Measurements from ENCODE around the gene TMEM91.
A peak's percentile ranks its signal among the peaks of the same experiment; 100 is the strongest.
"Not testable (repeated sequence)": the region's sequence is repeated elsewhere in the genome, so short reads cannot be mapped to it uniquely, and the experiment has no call there.

TMEM91 gene

GRCh38 chr19:41353466-41354342 lies 22.6 kb upstream of the TMEM91 start, which contains the start of gene TGFB1:
Gene TGFB1, minus strand, starts transcription at chr19:41353922. Its CDS starts 878 bp downstream, at chr19:41353044.
- DNase-seq (ENCODE audit: low spot score) = peak; percentile 57

- no peak for DNase-seq (ENCODE audit: low spot score)
Observed at GRCh38 chr19:41354343-41354953, 21.9 kb upstream of the TMEM91 start.

DNA sequence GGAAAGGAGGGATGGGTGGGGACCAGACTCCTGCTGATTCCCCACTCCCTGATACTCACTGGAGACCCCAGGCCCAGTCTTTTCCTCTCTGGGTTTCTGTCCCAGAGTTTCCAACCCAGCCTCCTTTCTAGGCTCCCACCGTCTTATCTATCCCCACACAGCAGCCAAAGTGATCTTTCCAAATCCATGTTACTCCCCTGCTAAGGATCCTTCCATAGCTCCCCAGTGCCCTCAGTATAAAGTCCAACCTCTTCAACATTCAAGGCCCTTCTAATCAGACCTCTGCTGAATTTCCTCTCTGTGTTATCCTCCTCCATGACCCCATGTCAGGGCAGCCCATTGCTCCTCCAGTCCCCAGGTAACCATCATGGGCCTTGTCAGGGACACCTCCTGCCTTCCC lies 21.3 kb upstream of the TMEM91 start:
- DNase-seq (ENCODE audit: low spot score) = no peak

GRCh38 chr19:41355802-41356201 lies 20.5 kb upstream of the TMEM91 start:
- no peak for DNase-seq (ENCODE audit: low spot score)

- DNase-seq (ENCODE audit: low spot score) = no peak
Observed at GRCh38 chr19:41356984-41357739, 19.2 kb upstream of the TMEM91 start.

DNA sequence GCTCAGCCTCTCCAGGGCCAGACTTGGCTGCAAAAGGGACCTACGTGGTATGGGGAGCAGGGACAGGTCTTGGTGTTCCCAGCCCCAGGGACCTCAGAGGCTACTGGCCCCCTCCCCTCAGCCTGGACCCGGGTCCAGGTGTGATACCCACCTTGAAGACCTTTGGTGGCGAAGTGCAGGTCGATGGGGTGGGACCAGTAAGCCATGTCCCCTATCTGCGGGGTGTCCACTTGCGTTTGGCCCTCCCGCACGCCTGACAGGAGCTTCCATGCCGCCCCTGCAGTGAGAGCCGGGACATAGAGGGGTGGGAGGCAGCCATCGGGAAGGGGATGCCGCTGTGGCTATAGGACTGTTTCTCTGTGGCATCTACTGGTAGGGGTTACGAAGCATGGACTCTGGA lies 18.6 kb upstream of the TMEM91 start:
- DNase-seq (ENCODE audit: low spot score) = no peak

DNA sequence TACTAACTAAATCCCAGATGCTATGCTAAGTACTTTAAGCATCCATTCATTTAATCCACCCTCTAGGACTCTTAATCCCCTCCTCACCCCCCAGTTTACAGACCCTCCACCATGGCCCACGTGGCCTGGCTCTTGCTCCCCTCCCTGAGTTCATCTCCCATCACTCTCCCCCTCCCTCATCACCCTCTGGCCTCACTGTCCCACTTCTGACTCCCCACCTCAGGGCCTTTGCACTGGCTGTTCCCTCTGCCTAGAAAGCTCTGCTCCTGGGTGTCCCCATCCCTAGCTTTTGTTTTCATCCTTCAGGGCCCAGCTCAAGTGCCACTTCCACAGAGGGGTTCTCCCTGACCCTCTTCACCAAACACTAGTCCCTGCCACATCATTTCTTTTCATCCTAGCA lies 16.6 kb upstream of the TMEM91 start:
- DNase-seq (ENCODE audit: low spot score) = no peak

GRCh38 chr19:41362143-41362847 lies 14.0 kb upstream of the TMEM91 start:
- DNase-seq (ENCODE audit: low spot score) = no peak

DNA sequence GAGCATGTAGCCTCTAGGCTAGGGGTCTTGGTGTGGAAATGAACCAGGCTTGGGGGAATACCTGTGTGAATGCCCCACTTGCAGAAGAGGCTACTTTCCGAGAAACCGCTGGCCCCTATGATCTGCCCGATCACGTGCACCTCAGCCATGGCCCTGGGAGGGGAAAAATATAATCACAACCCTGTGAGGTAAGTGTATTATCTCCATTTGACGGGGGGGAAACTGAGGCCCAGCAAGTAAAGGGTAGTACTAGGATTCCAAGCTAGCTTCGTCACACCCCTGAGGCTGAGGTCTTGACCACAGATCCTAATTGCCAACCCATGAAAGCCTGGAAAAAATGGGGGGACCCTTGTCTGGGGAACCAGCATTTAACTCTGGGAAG lies 13.0 kb upstream of the TMEM91 start:
- DNase-seq (ENCODE audit: low spot score) = no peak

DNA sequence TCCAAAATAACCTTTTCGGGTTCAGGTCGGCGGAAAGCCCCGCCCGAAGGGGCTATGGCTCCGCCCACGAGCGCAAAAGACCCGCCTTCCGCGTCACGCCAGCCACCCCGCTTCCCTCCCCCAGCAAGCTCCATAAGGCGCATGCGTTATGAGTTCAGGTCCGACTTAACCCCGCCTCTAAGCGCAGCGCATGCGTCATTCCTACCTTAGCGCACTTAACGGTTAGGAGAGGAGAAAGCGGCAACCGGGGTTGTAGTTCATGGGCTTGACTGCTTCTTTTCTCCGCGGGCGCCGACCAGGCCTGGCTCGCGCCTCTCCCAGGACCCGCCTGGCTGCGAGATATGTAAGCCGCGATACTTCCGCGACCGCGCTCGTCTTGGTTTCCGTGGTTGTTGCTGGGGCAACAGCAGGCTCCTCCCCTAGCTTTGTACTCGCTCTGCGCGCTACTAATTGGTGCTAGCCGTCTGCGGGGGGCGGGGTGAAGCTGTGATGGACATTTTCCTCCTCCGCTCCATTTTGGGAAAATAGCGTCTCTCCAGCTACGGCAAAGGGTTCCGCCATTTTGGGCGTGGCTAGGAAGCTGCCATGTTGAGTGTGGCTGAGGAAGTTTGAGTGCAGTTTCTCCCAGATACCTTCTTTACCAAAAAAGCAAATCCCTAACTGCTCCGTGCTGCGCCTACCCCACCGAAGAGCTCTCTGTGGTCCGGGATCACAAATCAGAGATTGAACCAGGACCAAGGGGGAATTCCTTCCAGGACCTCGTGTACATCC lies 12.4 kb upstream of the TMEM91 start, which contains the start of gene B9D2:
B9D2 (minus strand) TSS at position 397 of the 771 bp plus-strand sequence. CDS start 630 bp downstream, outside the sequence.
- DNase-seq (ENCODE audit: low spot score) = peak; percentile 98

- no peak for DNase-seq (ENCODE audit: low spot score)
Observed at GRCh38 chr19:41364524-41365391, 11.6 kb upstream of the TMEM91 start.

GRCh38 chr19:41366089-41366488 lies 10.2 kb upstream of the TMEM91 start:
- DNase-seq (ENCODE audit: low spot score) = no peak

DNA sequence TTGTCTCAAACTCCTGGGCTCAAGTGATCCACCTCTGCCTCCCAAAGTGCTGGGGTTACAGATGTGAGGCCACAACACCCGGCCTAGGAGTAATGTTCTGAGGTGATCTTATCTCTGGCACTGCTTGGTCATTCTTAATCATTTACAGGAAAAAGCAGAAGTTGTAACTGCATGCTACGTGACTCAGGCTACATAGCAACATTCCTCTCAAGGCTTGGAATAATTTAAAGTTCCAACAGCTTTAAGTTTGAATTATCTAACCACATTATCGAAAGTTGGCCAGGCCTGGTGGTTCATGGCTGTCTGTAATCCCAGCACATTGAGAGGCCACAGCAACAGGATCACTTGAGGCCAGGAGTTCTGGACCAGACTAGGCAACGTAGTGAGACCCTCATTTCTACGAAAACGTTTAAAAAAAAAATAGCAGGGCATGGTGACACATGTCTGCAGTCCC lies 8.5 kb upstream of the TMEM91 start:
- DNase-seq (ENCODE audit: low spot score) = no peak

- DNase-seq (ENCODE audit: low spot score) = no peak
Observed at GRCh38 chr19:41369769-41370168, 6.6 kb upstream of the TMEM91 start.

DNA sequence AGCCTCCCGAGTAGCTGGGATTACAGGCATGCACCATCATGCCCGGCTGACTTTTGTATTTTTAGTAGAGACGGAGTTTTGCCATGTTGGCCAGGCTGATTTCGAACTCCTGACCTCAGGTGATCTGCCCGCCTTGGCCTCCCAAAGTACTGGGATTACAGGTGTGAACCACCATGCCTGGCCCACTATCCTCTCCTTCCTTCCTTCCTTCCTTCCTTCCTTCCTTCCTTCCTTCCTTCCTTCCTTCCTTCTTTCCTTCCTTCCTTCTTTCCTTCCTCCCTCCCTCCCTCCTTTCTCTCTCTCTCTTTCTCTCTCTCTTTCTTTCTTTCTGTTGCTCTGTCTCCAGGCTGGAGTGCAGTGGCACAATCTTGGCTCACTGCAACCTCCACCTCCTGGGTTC lies 5.2 kb upstream of the TMEM91 start:
- DNase-seq (ENCODE audit: low spot score) = not testable (repeated sequence)

DNA sequence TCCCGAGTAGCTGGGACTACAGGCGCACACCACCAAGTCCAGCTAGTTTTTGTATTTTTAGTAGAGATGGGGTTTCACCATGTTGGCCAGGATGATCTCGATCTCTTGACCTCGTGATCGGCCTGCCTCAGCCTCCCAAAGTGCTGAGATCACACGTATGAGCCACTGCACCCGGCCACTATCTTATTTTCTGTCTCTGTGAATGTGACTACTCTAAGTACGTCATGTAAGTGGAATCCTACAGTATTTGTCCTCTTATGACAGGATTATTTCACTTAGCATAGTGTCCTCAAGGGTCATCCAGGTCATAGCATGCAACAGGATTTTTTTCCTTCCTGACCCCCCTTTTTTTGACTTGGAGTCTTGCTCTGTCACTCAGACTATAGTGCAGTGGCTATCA lies 4.8 kb upstream of the TMEM91 start:
- no peak for DNase-seq (ENCODE audit: low spot score)

DNA sequence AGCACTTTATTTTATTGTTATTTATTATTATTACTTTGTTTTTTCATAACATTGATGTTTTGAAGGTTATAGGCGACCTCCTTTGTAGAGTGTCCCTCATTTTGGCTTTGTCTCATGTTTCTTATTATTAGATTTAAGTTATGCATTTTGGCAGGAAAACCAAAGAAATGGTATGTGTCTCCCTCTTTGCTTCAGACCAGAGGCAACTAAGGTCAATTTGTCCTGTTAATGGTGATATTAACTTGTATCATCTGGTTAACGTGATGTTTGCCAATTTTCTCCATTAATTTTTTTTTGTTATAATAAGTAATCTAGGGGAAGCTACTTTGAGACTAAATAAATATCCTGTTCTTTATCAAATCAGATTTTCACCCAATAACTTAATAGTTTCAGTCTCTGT lies 3.8 kb upstream of the TMEM91 start:
- DNase-seq (ENCODE audit: low spot score) = no peak

GRCh38 chr19:41373993-41374392 lies 2.3 kb upstream of the TMEM91 start:
- DNase-seq (ENCODE audit: low spot score) = peak; percentile 66

DNA sequence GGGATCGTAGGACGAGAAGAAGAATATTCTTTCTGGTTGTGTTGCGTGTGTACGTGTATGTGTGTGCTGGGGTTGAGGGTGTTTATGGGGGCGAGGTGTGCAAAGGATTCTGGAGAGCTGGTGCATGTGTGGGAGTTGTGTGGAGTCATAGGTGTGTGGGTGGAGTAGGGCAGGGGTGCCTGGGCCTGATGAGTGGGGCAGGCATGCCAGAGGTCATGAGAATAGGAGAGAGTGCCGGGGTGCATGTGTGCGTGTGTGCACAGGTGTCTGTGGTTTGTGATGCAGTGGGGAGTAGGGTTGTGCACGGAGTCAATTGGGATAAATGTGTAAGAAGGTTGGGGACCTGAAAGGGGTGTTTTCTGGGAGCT lies 649 bp downstream of the TMEM91 start:
- no peak for DNase-seq (ENCODE audit: low spot score)
